ENCODE results near the gene CACNG8.

CACNG8 gene

DNA sequence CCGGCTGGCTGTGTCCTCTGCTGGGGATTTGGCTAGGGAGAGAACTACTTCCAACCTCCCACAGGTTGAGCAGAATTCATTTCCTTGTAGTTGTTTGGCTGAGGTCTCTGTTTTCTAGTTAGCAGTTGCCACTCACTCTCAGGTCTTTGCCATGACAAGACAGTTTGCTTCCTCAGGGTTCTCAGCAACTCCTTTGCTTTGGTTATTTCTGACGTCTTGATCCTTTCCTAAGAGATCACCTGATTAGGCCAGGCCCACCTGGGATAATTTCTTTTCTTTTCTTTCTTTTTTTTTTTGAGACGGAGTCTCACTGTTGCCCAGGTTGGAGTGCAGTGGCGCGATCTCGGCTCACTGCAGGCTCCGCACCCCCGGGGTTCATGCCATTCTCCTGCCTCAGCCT, 9.4 kb upstream of the CACNG8 start:
- H3K4me3 ChIP-seq (ENCODE audit: low read depth, low read length) = no peak overlapping the region
- TF ChIP-seq, protein P1, sequence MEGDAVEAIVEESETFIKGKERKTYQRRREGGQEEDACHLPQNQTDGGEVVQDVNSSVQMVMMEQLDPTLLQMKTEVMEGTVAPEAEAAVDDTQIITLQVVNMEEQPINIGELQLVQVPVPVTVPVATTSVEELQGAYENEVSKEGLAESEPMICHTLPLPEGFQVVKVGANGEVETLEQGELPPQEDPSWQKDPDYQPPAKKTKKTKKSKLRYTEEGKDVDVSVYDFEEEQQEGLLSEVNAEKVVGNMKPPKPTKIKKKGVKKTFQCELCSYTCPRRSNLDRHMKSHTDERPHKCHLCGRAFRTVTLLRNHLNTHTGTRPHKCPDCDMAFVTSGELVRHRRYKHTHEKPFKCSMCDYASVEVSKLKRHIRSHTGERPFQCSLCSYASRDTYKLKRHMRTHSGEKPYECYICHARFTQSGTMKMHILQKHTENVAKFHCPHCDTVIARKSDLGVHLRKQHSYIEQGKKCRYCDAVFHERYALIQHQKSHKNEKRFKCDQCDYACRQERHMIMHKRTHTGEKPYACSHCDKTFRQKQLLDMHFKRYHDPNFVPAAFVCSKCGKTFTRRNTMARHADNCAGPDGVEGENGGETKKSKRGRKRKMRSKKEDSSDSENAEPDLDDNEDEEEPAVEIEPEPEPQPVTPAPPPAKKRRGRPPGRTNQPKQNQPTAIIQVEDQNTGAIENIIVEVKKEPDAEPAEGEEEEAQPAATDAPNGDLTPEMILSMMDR (IDR thresholded peaks at IDR 0.05; ENCODE audit: low read depth, low read length) = no peak

DNA sequence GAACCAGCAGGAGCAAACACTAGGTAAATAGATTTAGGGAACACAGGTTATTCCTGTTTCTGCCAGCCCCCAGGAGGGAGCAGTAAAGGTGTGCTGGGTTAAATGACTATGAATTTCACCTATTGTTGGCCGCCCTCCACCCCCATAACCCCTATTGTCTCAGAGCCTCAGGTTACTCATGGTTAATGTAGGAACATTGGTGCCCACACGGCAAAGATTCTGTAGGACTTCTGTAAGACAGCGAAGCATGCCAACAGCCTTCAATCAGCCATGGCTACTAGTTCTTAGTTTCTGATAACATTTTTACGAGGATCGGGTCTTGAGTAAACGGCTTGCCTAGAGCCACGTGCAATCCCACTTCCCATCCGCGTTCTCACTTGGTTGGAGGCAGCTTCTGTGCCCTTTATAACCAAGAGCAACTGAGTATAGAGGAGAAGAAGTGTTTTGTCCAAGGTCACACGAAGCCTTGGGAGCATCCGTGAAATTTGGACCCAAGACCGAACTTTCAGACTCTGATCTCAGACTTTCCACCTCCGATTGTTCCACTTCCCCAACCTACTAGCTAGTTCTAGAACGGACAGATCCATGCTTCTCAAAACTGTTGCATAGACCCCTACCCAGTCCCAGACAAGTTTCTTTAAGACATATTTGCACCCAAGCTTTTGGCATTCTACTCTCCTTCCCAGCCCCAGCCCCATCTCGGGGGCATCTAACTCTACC, 5.1 kb upstream of the CACNG8 start:
- no peak overlapping the region for H3K4me3 ChIP-seq (ENCODE audit: low read depth, low read length)
- TF ChIP-seq, protein P1 (IDR thresholded peaks at IDR 0.05; ENCODE audit: low read depth, low read length) = no peak

DNA sequence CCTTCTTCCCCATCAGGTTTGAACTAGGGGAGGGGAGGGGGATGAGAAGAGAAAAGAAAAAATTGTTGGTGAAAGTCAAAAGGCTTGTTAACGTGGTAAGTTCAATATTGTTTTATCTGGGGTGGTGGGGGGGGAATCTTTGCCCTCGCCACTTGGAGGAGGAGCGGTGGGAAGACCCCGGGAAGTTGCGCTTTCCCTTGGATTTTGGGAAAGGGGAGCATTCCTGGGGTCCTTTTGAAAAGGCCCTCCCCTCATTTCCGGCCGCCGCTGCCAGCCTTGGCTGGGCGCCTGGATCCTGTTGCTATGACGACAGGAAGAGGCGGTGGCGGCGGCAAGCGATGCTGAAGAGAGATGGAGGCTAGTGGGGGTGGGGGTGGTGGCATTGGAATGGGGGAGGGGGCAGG, 4.6 kb upstream of the CACNG8 start:
- H3K4me3 ChIP-seq (ENCODE audit: low read depth, low read length) = no peak overlapping the region
- TF ChIP-seq, protein P1 (IDR thresholded peaks at IDR 0.05; ENCODE audit: low read depth, low read length) = no peak

DNA sequence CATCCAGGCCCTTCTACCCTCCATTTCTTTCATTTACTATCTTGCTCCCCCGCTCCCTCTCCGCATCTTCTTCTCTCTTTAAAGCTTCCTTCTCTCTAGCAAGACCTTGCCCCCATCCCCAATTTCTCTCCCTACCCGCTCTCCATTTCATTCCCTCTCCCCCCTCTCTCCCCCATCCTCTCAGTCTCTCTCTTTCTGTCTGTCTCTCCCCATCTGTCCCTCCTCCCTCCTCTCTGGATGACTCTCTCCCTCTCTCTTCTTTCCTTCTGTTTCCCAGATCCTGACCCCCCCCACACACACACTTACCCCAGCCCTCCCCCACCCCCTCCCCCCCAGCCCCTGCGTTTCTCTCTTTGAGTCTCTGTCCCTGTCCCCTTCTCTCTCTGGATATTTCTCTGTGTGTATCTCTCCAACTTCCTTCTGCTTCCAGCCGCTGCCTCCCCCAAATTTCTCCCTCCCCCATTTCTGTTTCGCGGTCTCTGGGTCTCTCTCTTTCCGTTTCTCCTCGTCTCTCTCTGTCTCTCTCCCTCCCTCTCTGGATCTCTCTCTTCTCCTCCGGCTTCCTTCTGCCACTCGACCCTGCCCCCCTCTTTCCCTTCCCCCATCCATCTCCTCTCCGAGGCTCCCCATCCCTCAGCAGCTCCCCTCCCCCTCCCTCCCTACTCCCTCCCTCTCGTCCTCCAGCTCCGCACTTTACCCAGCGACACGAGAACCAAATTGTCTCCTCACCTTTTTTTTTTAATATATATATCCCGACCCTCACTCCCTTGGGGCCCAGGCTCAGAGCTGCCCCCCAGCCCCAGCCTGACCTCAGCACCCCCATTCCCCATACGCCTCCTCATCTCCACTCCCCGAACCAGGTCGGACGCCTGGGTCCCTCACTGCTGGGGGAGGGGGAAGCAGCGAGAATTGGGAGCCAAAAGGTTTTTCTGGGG, 3.6 kb upstream of the CACNG8 start:
- TF ChIP-seq, protein P1 (IDR thresholded peaks at IDR 0.05; ENCODE audit: low read depth, low read length) = no peak
- no peak overlapping the region for H3K4me3 ChIP-seq (ENCODE audit: low read depth, low read length)

DNA sequence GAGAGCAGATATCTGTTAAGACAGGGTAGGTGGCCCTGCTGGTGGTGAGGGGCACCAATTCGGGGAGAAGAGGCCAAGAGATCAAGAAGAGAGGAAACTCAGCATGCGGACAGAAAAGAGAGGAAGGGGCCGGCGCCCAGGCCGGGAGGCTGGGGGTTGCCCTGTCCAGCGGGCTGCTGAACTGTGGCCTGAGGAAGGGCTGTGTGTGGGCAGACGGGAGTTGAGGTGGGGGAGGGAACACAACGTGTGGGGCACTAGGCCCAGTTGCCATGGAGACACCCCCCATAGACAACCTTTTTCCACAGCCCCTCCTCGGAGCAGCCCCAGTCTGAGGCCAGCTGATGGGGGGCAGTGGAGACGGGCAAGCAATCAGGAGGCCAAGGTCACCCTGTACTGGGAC, 2.5 kb upstream of the CACNG8 start:
- TF ChIP-seq, protein P1 (IDR thresholded peaks at IDR 0.05; ENCODE audit: low read depth, low read length) = no peak
- H3K4me3 ChIP-seq (ENCODE audit: low read depth, low read length) = no peak overlapping the region

DNA sequence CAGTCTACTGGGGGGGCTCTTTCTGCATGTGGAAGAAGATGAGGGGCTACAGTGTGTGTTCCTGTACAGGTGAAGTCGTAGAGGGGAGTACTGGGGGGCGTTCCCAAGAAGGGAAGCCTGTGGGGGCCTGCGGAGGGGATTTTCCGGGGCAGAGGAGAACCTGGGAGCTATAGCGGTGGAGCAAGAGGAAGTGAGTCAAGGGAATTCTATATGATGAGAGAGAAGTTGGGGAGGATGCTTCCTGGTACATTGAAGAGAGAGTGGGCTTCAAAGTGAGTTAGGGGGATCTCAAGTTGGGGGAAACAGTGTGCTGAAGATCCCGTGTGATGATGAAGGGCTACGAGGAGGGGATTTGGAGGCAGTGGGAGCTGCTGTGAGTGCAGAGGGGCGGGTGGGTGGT, 1.9 kb upstream of the CACNG8 start:
- TF ChIP-seq, protein P1 (IDR thresholded peaks at IDR 0.05; ENCODE audit: low read depth, low read length) = no peak
- H3K4me3 ChIP-seq (ENCODE audit: low read depth, low read length) = no peak overlapping the region

Measured in WI38 (cell line).